GM18909 (cell line): ENCODE measurements around the gene CAMTA1.

Experiments used
- ATAC-seq: cut with Tn5 transposase; IDR thresholded peaks from one replicate; pipeline ENCODE4 v1.9.1; 2021; ENCODE audit warnings: mild to moderate bottlenecking; ENCODE audit not compliant: unreplicated experiment, poor library complexity

The CAMTA1 gene

GRCh38 chr1:6898974-6899539 lies 113.8 kb downstream of the CAMTA1 start:
- no peak for ATAC-seq

DNA sequence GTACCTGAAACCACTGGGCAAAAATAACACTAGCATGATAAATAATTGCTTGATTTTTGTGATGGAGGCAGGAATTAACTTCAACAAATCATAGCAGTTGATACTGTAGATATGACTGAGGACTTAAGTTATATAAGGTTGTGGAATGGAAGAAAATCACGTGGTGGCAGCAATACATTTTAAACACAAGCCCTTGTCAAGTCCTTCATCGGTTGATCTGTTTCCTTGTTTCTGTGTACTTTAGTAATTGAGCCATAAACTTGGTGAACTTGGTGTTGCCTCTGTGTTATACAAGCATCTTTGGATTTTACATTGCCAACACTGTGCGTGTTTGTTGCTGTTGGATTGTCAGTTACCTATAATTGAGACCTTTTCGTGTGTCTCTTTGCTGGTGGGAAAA lies 114.4 kb downstream of the CAMTA1 start:
- ATAC-seq: no peak

- no peak for ATAC-seq
These were observed 116.9 kb downstream of the CAMTA1 start for GRCh38 chr1:6902153-6902552.

DNA sequence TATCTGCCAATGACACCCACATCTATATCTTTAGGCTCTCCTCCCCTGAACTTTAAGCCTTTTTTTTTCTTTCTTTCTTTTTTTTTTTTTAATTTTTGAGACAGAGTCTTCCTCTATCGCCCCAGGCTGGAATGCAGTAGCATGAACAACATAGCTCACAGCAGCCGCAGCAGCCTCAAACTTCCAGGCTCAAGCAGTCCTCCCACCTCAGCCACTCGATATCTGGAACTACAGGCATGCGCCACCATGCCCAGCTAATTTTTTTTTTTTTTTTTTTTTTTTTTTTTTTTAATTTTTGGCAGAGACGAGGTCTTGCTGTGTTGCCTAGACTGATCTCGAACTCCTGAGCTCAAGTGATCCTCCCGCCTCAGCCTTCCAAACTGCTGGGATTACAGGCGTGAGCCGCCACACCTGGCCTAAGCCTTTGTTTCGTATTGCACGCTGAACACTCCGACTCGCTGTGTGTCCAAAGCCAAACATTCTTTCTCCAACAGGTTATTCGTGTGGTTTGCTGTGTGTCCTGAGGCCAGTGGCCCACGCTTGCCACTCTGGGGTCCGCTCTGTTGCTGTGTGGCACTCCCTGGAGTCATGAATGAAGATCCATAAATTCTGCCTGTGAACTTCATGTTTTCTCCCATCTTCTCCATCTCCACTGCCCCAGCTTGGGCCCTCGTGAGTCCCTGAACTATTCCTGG lies 119.4 kb downstream of the CAMTA1 start:
- ATAC-seq: no peak

DNA sequence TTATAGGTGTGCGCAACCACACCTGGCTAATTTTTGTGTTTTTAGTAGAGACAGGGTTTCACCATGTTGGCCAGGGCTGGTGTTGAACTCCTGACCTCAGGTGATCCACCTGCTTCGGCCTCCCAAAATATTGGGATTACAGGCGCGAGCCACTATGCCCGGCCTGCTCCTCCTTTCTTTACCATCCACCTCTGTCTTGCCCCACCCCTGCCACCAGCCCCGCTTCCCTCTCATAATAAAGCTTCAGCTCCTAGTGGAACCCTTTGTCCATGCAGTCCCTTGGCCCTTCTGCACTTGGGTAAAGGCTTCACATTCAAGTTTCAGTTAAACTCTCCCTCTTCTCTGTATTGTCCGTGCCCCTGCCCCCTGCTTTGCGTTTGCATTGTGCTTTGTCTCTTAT lies 120.1 kb downstream of the CAMTA1 start:
- ATAC-seq: no peak

GRCh38 chr1:6905790-6906189 lies 120.5 kb downstream of the CAMTA1 start:
- ATAC-seq: no peak

DNA sequence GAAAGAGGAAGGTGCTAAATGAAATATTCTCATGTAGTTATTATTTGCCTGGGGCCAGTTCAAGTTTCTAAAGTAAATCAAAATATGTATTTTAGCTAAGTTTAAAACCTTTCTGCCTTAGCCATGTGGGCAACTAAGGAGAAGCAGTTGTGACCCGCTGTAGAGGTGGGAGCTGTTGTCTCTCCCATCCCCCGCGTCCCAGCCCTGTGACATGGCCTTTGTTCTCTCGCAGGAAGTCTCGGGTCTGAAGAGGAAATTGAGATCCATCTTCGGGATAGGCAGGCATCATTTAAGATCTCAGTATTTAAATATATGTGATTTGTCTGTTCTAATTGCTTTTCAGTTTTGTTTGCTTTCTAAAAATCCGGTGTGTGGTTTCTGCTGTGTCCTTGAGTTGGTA lies 121.5 kb downstream of the CAMTA1 start:
- no peak for ATAC-seq

DNA sequence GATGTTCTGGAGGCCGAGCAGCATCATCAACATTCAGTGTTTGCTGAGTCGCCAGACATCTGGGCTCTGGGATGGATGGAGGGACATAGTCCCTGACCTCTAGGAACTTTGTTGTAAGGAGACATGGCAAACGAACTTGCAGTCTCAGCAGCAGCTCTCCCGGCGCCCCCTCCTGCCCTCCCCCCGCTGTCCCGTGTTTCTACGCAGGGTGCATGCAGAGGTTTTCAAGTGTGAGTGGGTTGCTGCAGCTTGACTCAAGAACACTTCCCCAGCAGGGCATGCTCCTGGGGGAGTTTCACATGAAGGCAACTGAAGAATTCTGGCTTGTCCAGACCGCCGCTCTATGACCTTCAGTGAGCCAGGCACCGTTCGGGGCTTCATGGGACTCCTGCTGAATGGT lies 121.9 kb downstream of the CAMTA1 start:
- ATAC-seq: no peak

- no peak for ATAC-seq
These were observed 122.6 kb downstream of the CAMTA1 start for GRCh38 chr1:6907676-6908434.

GRCh38 chr1:6909401-6909800 lies 124.1 kb downstream of the CAMTA1 start:
- no peak for ATAC-seq

- ATAC-seq: no peak
These were observed 124.6 kb downstream of the CAMTA1 start for GRCh38 chr1:6909857-6910256.

DNA sequence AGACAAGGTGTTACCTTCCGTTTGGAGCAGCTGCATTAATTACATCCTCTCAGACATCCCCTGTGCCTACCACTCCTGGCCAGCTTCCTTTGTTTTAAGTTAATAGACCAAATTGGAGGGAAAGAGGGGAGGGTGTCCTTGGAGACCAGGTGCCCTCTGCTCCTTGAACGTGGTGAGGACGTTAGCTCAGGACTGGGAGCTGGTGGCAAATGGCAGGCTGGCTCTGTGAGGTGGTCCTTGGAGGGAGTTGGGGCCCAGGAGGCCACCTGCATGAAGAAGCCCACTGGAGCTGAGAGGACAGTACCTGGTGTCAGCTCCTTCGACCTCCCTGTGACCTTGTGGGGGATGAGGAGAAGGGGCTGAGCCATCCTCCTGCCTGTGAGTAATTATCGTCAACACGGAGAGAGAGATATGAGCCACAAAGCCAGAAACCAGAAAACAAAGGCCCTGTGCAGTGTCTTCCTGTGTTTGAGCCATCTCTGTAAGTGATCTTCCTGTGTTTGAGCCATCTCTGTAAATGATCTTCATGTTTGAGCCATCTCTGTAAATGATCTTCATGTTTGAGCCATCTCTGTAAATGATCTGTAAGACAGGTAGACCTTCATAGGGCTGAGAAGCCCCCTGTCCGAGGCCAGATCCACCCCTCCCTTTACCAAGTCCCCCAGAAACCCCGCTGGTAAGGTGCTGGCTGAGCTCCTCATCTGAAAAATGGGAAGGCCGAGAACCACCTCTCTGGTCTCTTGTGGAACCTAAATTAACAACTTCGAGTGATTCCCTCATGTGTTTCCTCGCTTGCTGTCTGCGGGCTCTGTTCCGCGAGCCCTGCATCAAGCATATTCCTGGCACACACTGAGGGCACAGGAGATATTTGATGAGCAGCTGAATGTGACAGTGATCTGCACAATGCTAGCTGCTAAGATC lies 126.0 kb downstream of the CAMTA1 start:
- no peak for ATAC-seq

DNA sequence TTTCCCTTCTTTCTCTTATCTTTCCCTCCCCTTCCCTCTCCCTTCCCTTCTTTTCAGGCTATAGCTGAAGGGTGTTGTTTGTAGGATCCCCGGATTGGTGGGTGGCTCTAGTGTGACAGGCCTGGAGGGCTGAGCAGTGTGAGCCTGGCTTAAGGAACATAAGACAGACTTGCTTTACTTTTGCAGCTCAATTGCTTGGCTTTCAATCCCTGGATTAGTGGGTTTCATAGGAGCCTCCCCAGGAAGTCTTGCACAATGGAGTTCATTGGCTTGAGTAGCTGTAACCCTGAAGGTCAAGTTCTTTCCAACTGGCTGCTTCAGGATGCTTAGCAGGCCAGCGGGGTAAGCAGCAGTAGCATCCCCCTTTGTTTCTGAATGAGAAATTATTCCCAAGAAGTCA lies 126.7 kb downstream of the CAMTA1 start:
- no peak for ATAC-seq

- ATAC-seq: no peak
These were observed 127.3 kb downstream of the CAMTA1 start for GRCh38 chr1:6912518-6912917.

DNA sequence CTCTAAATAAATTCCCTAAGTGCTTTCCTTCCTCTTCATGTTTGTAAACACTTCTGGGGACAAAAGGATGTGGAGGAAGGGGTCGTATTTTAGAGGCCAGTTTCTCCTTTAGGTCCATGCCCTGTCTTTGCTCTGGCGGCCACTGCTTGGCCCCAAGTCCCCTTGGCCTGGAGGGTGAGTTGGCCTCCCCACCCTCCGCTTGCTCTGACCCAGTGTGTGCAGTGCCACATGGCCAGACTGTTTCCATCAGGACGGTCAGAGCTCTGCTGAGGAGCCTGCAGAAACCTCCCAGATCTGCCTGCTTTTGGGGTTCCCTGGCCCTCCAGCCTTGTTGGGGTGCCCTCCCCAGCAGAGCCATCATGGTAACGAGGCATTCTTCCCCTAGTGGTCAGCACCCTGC lies 127.8 kb downstream of the CAMTA1 start:
- no peak for ATAC-seq

DNA sequence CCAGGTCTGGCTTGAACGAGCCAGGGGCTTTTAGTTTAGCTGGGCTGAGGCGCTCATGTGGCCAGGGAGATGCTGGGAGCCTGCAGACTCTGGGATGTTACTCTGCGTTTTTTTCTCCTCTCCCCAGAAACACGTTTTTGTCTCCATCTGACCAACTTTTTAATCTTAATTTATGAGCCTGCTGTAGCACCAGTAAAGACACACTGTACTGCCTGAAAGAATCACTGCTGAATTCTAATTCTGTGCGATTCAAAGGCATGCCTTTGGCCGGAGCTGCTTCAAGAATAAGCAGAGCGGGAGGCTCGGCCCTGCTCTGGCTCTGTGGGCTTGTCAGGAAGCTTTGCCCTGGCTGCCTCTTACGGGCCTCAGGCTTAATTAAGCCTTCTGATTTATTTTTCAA lies 129.5 kb downstream of the CAMTA1 start:
- ATAC-seq: no peak

DNA sequence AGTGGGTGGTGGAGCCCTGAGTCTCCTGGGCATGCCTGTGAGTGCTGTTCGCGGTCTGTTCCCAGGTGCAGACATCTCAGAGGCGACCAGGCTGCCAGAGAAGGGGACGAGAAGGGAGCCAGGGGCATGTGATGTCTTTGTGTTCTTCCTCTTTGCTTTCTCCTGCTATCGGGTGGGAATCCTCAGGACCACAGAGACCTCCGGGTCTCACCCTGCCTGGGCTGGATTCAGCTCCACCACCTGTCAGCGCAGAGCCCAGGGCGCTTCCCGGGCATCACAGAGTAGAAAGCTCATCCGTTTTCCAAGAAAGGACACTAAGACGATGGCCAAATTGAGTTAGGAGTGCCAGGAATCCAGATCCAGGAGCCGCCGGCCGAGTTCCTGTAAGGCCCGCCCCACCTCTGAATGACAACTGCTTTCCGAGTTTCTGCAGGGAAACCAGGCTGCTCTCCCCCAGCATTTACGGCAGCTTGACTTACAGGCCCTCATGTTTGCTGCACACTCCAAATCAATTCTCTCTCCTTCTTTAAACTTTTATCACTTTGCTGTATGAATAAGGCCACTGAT lies 130.8 kb downstream of the CAMTA1 start:
- ATAC-seq: no peak

GRCh38 chr1:6917067-6917466 lies 131.8 kb downstream of the CAMTA1 start:
- ATAC-seq: no peak

DNA sequence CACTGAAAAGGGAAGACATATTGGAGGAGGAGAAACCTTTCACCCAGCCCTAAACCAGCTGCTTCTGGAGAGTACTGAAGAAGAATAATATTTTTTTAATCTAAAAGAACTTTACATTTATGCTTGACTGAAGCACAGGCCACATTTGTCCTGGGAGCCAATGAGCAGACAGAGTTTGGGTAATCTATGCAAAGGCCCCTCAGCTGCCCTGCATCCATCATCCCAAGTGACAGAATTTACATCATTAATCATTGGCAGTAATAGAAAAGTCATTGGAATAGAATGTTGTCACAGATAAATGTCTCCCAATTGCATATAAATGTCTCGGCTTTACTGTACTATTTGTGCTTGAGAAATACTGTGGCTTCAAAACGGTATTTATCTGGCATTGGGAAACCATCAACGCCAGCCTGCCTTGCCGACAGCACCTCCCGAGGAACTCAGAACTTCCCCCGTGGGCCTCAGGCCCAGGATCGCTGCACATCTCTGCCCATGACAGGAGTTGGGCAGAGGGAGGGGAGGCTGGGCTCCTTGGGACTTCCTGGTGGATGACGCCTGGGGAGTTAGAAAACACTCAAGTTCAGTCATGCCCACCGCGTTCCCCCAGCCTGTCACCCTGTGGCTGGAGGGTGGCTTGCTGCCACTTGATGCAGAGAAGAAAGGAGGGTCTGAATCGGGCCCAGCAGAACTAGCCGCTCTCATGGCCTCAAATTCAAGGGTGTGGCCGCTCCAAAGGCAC lies 133.1 kb downstream of the CAMTA1 start:
- no peak for ATAC-seq
